GM21528 (cell line): Measurements from ENCODE around the gene TRAF3IP1.
"Not testable (repeated sequence)": the region's sequence is repeated elsewhere in the genome, so short reads cannot be mapped to it uniquely, and the experiment has no call there.

Experiments used
- ATAC-seq: cut with Tn5 transposase; IDR thresholded peaks from one replicate; pipeline ENCODE4 v1.9.1; 2021; ENCODE audit warnings: mild to moderate bottlenecking, moderate library complexity; ENCODE audit not compliant: unreplicated experiment, low FRiP score

Gene TRAF3IP1

DNA sequence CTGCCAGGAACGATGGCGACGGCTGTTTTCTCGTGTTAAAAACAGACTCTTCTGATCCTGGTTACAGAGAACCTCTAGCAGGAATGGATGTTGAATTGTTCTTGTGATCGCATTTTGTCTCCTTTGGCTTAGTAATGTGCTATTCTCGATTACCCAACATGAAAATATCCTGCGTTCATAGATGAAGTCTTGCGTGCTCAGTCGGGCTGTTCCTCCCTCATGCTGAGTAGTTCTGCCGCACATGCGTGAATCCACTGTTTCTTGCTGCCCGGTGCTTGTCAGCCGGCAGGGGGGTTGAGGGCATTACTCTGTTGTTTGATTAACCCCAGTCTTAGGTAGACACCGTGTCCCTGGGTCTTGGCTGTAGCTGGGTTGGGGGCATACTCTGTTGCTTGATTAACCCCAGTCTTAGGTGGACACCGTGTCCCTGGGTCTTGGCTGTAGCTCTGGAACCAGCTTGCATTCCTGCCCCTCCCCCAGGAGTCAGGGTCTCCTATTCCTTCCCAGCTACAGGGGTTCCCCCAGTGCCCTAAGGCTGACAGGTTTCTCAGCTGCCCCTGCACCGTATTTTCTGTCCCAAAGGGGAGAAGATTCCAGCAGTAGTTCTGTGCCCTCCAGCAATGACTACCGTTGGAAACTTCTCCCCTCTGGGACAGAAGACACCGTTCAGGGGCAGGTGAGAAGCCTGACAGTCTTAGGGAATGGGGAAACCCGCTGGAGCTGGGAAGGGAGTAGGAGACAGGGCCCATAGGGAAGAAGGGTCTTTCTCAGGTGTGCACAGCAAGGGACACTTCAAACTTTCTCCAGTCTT lies 84.3 kb downstream of the TRAF3IP1 start:
- ATAC-seq, result no peak

GRCh38 chr2:238405217-238405555 lies 84.9 kb downstream of the TRAF3IP1 start:
- not testable (repeated sequence) for ATAC-seq

GRCh38 chr2:238406221-238406997 lies 86.1 kb downstream of the TRAF3IP1 start:
- ATAC-seq, result no peak

DNA sequence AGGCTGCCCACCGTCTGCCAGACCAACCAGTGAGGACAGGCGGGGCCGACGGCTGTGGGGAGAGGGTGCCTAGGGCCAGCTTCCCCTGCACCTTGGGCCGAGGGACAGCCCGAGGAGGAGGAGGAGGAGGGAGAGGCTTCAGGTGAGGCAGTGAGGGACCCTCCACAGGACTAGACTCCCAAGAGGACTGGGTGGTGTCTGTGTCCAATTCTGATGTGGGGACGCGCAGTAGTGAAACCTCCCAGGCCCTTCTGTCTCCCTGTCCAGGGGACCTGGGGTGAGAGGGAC lies 86.6 kb downstream of the TRAF3IP1 start:
- ATAC-seq, result no peak

GRCh38 chr2:238407566-238407965 lies 87.2 kb downstream of the TRAF3IP1 start:
- no peak for ATAC-seq

DNA sequence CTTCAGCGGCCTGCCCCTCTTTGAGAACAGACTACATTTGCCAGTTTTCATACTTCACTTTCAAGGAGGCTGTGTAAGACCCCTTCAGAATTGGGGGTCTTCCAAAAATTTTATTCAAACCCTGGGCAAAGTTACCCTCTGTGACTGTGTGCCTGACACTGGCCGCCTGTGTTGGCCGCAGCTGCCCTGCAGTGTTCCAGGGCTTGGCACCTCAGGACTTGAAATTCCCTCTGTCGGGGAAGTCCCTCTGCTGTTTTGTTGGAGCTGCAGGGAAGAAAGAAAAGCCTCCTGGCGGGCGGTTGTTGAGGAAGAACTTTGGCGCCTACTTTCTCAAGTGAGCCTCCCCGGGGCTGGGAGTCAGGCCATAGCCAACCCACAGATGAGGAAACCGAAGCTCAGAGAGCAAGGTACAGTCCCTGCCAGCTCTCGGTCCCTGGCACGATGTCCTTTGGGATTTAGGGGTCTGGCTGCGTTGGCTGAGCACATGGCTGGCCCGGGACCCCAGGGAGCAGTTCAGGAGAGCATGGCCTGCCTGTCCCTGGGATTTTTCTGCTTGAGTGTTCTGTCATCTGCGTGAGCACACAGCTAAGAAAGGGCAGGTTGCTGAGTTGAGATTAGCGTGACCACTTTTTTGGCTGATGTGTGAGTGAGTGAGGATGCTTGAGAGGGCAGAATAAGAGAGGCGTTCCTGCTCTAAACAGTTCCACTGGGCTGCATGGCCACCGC lies 88.5 kb downstream of the TRAF3IP1 start:
- no peak for ATAC-seq

DNA sequence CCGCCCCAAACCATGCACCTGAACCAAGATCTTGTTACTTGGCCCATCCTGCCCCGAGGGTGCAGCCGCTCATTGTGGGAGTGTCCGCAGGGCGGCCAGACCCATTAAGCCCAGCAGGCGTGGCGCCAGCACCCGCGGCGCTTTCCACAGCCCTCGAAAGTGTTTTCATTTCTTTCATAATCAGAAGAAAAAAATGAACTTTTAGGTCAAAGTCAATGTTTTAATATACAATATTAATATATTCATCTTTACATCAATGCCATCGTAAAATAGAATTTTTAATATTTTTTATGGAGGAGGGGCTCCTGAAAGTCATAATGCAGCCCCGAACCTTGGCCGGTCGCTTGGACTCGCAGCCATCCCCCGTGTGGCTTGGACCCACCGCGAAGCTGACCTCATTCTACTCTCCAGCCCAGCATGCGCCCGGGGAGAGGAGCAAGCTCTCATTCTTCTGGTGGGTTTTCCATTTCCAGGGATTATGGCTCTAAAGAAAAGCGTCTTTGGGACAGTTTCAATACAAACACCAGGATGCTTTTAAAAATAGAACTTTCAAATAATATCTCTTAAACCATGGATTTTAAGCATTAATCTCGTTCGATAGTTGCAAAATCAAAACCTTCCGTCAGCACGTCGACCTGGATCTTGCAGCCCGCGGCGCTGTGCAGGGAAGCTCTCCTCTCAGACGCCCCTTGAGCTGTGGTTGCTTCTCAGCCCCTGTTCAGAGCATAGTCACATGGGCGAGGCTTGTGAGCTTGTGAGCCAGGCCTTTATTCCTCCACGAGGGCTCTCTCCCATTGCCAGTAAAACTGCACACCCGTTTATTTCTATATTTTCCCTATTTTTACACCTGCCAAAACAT lies 89.3 kb downstream of the TRAF3IP1 start:
- ATAC-seq, result no peak

GRCh38 chr2:238412067-238412767 lies 91.9 kb downstream of the TRAF3IP1 start:
- no peak for ATAC-seq

- no peak for ATAC-seq
Observed at GRCh38 chr2:238413368-238413767, 93.0 kb downstream of the TRAF3IP1 start.

DNA sequence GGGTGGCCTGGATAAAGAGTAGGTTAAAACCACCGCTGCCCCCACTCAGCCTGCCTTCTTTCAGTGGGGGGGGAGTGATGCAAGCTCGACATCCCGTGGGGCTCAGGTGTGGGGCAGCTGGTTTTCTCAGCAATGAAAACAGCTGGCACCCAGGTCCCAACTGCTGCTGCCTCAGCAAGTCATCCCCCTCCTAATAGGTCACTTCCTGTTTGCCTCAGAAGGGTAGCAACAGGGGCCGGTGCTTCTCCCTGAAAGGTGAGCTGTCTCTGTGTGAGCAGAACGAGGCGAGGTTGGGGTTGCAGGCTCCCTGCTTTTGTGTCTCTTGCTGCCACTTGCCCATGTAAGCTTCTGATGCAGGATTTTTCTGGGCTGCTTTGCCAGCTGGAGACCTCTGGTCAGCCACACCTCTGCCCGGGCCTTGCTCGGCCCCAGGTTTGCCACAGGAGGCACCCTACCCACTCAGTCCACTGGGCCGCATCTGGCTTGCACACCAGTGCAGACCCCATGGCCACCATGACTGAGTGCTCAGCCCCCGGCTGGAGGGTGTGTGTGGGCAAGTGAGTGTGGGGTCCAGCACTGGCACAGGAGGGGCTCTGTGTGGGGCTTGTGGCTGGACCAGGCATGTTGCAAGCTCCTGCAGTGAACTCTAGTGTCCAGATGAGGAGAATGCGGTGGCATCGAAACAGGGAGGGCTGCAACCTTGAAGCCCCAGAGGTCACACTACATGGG lies 94.9 kb downstream of the TRAF3IP1 start:
- no peak for ATAC-seq

DNA sequence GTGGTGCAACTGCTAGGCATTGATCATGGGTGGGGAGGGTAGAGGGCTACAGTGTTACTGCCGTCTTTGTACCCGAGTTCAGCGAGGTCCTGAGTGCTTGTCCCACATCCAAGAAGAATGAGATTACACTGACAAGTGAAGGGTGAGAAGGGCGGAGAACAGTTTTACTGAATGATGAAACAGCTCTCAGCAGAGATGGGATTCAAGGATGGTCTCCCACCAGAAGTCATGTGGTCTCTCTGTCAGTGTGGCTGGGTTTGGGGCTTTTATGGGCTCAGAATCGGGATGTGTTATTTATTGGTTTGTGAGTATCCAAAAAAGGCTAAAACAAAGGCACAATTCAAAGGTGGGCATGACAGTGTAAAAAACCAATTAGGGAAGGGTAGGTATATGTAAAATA lies 95.6 kb downstream of the TRAF3IP1 start:
- no peak for ATAC-seq

- no peak for ATAC-seq
Observed at GRCh38 chr2:238418196-238418998, 98.1 kb downstream of the TRAF3IP1 start.

- no peak for ATAC-seq
Observed at GRCh38 chr2:238418999-238419546, 98.8 kb downstream of the TRAF3IP1 start.

DNA sequence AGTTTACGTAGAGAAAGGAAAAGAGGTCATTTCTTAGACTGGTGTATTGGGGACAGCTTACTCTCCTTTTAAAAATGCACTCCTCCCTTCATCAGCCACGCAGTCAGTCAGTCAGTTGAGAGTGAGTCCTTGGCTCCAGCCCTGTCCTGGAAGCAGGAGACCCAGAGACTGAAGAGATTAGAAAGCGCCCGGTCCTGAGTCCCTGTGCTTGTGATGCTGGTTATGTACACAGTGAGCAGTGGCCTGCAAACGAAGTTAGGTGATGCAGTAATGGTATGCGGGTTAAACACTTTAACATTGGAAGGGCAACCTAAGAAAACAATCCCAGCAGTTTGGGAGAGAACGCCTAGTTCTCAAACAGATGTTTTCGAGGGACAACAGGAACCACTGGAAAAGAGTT lies 100.1 kb downstream of the TRAF3IP1 start:
- ATAC-seq, result no peak

DNA sequence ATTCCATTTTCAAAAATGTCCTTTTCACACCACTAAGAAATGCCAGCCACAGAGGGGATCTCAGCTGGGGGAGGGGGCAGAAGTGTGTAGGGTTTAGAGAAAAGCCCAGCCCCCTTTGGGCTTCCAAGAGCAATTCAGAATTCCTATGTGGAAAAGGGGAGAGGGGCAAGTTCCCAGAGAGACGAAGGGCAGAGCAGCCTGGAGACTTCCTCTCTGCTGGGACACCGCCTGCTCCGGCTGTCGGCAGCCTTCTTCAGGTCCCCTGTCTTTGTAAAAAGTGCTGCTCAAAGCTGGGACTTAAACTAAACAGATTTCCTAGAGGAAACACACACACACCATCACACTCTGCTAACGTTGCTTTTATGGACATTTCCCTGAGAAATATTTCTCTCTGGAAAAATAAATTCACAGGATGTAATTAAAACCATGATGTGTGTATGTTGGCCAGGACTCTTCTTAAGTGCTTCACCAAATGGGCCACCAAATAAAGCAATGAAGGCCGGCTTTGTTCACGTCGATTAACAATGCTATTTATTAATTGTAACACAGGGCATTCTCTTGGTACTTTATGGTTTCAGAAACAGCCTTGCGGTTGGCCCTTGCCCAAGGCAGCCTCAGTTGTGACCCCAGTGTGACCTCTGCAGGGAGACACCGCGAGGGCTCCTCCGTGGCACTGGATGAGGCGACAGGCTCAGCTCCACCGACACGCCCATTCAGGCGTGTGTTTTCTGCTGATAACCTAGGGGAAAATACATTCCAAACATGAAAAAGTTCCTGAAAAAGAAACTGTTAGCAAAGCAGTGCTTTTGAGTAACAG lies 100.8 kb downstream of the TRAF3IP1 start:
- no peak for ATAC-seq

GRCh38 chr2:238421695-238422035 lies 101.3 kb downstream of the TRAF3IP1 start:
- ATAC-seq, result no peak

DNA sequence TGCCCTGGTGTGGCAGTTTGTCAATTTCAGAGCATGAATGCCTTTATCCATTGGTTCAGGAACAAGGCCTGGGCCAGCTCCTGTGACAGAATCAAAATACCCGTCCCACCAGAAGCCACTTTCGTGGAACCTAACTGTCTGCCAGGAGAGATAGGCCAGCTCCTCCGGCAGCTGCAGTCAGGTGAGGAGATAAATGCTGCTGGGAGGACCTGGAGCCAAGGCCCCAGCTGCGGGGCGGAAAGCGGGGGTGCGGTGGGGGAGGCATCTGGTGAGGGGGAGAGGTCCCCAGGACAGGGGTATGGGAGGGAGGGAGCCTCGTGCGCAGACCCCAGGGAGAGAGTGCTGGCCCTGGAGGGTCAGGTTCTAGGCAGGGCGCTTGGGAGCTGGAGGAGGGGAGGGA lies 102.0 kb downstream of the TRAF3IP1 start:
- ATAC-seq, result no peak

GRCh38 chr2:238422940-238423339 lies 102.6 kb downstream of the TRAF3IP1 start:
- ATAC-seq, result no peak
